ENCODE measurements around the gene NFE2. TPM values are rescaled to one million over a fixed set of nuclear protein-coding genes. Genes with fewer than 3 reads are reported as not detected.
"Not testable (repeated sequence)": the region's sequence is repeated elsewhere in the genome, so short reads cannot be mapped to it uniquely, and the experiment has no call there.

NFE2 gene
- total and polyA plus RNA-seq, 4 donors, result 0.28 to 3.3 (median 3.2) TPM; not detected in 1

DNA sequence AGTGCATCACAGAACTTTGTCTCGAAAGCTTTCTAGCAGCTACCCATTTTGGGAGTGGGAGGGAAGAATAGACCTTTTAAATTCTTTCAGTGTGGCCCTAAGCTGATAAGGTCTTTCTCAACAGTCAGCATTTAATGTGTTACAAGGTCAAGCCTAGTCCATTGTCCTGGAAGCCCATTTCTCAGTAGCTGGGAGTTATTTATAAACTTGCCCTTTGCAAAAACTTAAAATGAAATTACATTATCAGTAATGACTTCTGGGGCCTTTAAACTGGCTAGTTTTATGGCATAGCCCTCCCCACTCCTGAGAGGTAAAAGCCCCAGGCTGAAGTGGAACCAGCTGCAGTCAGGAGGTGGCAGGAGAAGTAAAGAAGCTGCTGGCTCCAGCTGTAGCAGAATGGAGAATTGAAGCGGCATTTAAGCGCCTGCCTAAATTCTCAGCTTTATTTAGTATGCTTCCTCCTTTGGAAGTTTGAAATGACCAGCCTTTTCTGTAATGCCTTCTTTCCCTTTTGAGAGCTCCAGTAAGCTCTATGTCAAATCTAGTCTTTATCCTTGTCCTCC, 36.5 kb upstream of the NFE2 start:
- H3K27ac ChIP-seq (ENCODE audit: low read depth in 1 of 2, low read length in 2 of 2), result no peak overlapping the region
- peaks cover 2 to 4% of the 10 kb centered on the region in 2 donors for H3K36me3 ChIP-seq (ENCODE audit: control insufficient read depth in 1 of 2, insufficient read depth in 2 of 2, low read length in 1 of 2)
- WGBS, 2 donors, result 9 to 13% methylated on average over 3 of the region's 3 CpGs
- H3K4me3 ChIP-seq (ENCODE audit: low read length in 2 of 2), result no peak overlapping the region
- peaks cover 2 to 4% of the 10 kb centered on the region in 2 donors for H3K4me1 ChIP-seq (ENCODE audit: control insufficient read depth in 1 of 2, insufficient read depth in 2 of 2, low read length in 2 of 2)
- ATAC-seq (ENCODE audit: low FRiP score) (peak; percentile 62), DNase-seq (no peak)
- H3K9me3 ChIP-seq (ENCODE audit: control insufficient read depth, low read length), result no peaks in the 10 kb centered on the region
- H3K27me3 ChIP-seq (ENCODE audit: control insufficient read depth in 1 of 2, insufficient read depth in 2 of 2, low read length in 1 of 2), result no peaks in the 10 kb centered on the region
- intact Hi-C loops (cut with DNase I), result loop anchor here in 1 of 2 donors (2.0 kb wide), 1 partner anchor 21 kb away; no protein-coding TSS in a partner anchor

DNA sequence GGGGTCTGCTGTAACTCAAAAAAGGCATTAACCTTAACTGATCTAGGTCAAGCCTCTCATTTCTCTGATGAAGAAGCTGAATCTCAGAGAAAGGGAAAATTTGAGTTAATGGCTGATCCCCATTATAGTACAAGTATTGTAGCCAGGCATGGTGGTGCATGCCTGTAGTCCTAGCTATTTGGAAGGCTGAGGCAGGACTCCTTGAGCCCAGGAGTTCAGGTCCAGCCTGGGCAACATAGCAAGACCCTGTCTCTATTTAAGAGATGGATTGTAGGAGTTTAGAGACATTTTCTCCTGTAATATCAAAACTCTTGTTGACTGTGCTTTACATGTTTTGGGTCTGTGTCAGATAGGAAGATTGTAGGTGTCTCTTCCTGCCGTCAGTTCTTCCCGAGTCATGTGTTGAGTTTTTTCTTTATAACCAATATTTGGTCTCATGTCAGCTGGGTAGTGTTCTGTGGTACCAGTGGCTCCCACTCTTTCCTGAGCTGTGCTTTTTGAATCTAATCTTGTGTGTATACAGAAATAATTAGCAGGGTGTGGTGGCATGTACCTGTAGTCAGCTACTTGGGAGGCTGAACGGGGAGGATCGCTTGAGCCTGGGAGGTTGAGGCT, 32.7 kb upstream of the NFE2 start:
- H3K9me3 ChIP-seq (ENCODE audit: control insufficient read depth, low read length), result no peaks in the 10 kb centered on the region
- no peak overlapping the region for H3K27ac ChIP-seq (ENCODE audit: low read depth in 1 of 2, low read length in 2 of 2)
- ATAC-seq (ENCODE audit: low FRiP score), result no peak
- intact Hi-C loops (cut with DNase I), result no loop called here
- H3K27me3 ChIP-seq (ENCODE audit: control insufficient read depth in 1 of 2, insufficient read depth in 2 of 2, low read length in 1 of 2), result no peaks in the 10 kb centered on the region
- DNase-seq, result no peak
- H3K4me1 ChIP-seq (ENCODE audit: control insufficient read depth in 1 of 2, insufficient read depth in 2 of 2, low read length in 2 of 2), result peaks cover 0 to 2% of the 10 kb centered on the region in 2 donors
- H3K4me3 ChIP-seq (ENCODE audit: low read length in 2 of 2), result no peak overlapping the region
- H3K36me3 ChIP-seq (ENCODE audit: control insufficient read depth in 1 of 2, insufficient read depth in 2 of 2, low read length in 1 of 2), result peaks cover 0 to 1% of the 10 kb centered on the region in 2 donors
- 95 to 96% methylated on average over 4 of the region's 4 CpGs for WGBS, 2 donors

- H3K4me1 ChIP-seq (ENCODE audit: control insufficient read depth in 1 of 2, insufficient read depth in 2 of 2, low read length in 2 of 2), result no peaks in the 10 kb centered on the region
- no peaks in the 10 kb centered on the region for H3K9me3 ChIP-seq (ENCODE audit: control insufficient read depth, low read length)
- no peak overlapping the region for H3K27ac ChIP-seq (ENCODE audit: low read depth in 1 of 2, low read length in 2 of 2)
- intact Hi-C loops (cut with DNase I), result no loop called here
- H3K4me3 ChIP-seq (ENCODE audit: low read length in 2 of 2), result no peak overlapping the region
- ATAC-seq (ENCODE audit: low FRiP score) (no peak), DNase-seq (no peak)
- peaks cover 0 to 1% of the 10 kb centered on the region in 2 donors for H3K36me3 ChIP-seq (ENCODE audit: control insufficient read depth in 1 of 2, insufficient read depth in 2 of 2, low read length in 1 of 2)
- WGBS, 2 donors, result 74 to 78% methylated on average over 5 of the region's 5 CpGs
- H3K27me3 ChIP-seq (ENCODE audit: control insufficient read depth in 1 of 2, insufficient read depth in 2 of 2, low read length in 1 of 2), result no peaks in the 10 kb centered on the region
Measured at GRCh38 chr12:54331461-54331860, 30.6 kb upstream of the NFE2 start.

- Histone ChIP-seq H3K9me3 (ENCODE audit: control insufficient read depth, low read length) (no peaks in the 10 kb centered on the region), H3K4me1 (ENCODE audit: control insufficient read depth in 1 of 2, insufficient read depth in 2 of 2, low read length in 2 of 2) (no peaks in the 10 kb centered on the region), H3K27ac (ENCODE audit: low read depth in 1 of 2, low read length in 2 of 2) (no peak overlapping the region), H3K36me3 (ENCODE audit: control insufficient read depth in 1 of 2, insufficient read depth in 2 of 2, low read length in 1 of 2) (peaks cover 0 to 1% of the 10 kb centered on the region in 2 donors), H3K4me3 (ENCODE audit: low read length in 2 of 2) (no peak overlapping the region), H3K27me3 (ENCODE audit: control insufficient read depth in 1 of 2, insufficient read depth in 2 of 2, low read length in 1 of 2) (no peaks in the 10 kb centered on the region)
- intact Hi-C loops (cut with DNase I), result no loop called here
- no peak for DNase-seq
- no peak for ATAC-seq (ENCODE audit: low FRiP score)
- WGBS, 2 donors, result 59 to 61% methylated on average over 3 of the region's 3 CpGs
Measured at GRCh38 chr12:54330442-54330841, 29.6 kb upstream of the NFE2 start.

- Histone ChIP-seq H3K9me3 (ENCODE audit: control insufficient read depth, low read length) (no peaks in the 10 kb centered on the region), H3K36me3 (ENCODE audit: control insufficient read depth in 1 of 2, insufficient read depth in 2 of 2, low read length in 1 of 2) (peaks cover 0 to 1% of the 10 kb centered on the region in 2 donors), H3K27me3 (ENCODE audit: control insufficient read depth in 1 of 2, insufficient read depth in 2 of 2, low read length in 1 of 2) (no peaks in the 10 kb centered on the region), H3K4me3 (ENCODE audit: low read length in 2 of 2) (no peak overlapping the region), H3K27ac (ENCODE audit: low read depth in 1 of 2, low read length in 2 of 2) (no peak overlapping the region), H3K4me1 (ENCODE audit: control insufficient read depth in 1 of 2, insufficient read depth in 2 of 2, low read length in 2 of 2) (no peaks in the 10 kb centered on the region)
- no peak for ATAC-seq (ENCODE audit: low FRiP score)
- intact Hi-C loops (cut with DNase I), result no loop called here
- WGBS, 2 donors, result 52% methylated on average over 5 of the region's 5 CpGs
- no peak for DNase-seq
Measured at GRCh38 chr12:54329759-54330158, 28.9 kb upstream of the NFE2 start.

- Histone ChIP-seq H3K4me1 (ENCODE audit: control insufficient read depth in 1 of 2, insufficient read depth in 2 of 2, low read length in 2 of 2) (no peaks in the 10 kb centered on the region), H3K9me3 (ENCODE audit: control insufficient read depth, low read length) (no peaks in the 10 kb centered on the region), H3K36me3 (ENCODE audit: control insufficient read depth in 1 of 2, insufficient read depth in 2 of 2, low read length in 1 of 2) (peaks cover 0 to 1% of the 10 kb centered on the region in 2 donors), H3K27me3 (ENCODE audit: control insufficient read depth in 1 of 2, insufficient read depth in 2 of 2, low read length in 1 of 2) (no peaks in the 10 kb centered on the region), H3K27ac (ENCODE audit: low read depth in 1 of 2, low read length in 2 of 2) (no peak overlapping the region), H3K4me3 (ENCODE audit: low read length in 2 of 2) (no peak overlapping the region)
- intact Hi-C loops (cut with DNase I), result no loop called here
- DNase-seq (no peak), ATAC-seq (ENCODE audit: low FRiP score) (no peak)
- WGBS, 2 donors, result 66 to 75% methylated on average over 6 of the region's 6 CpGs
Measured at GRCh38 chr12:54328595-54329337, 28.0 kb upstream of the NFE2 start.

DNA sequence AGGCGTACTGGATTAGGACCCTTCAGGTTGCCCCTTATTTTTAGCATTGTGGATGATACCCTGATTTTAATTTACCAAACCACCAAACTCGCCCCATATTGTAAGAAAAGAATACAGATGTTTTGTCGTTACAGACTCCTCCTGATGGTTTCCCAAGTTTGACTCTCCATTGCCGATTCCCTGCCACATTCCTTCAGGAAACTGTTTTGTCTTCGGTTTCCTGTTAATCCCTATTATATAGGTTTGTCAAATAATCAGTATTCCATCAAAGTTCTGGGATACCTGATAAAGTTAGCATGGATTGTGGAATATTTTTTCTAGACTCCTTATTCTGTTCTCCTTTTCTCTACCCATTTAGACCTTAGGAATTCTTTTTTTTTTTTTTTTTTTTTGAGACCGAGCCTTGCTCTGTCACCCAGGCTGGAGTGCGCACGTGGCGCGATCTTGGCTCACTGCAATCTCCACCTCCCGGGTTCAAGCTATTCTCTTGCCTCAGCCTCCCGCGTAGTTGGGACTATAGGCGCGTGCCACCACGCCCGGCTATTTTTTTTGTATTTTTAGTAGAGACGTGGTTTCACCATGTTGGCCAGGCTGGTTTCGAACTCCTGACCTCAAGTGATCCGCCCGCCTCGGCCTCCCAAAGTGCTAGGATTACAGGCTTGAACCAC, 24.8 kb upstream of the NFE2 start:
- DNase-seq; intact Hi-C loops (cut with DNase I); H3K27me3 ChIP-seq (ENCODE audit: control insufficient read depth in 1 of 2, insufficient read depth in 2 of 2, low read length in 1 of 2); H3K9me3 ChIP-seq (ENCODE audit: control insufficient read depth, low read length); ATAC-seq (ENCODE audit: low FRiP score); H3K36me3 ChIP-seq (ENCODE audit: control insufficient read depth in 1 of 2, insufficient read depth in 2 of 2, low read length in 1 of 2); H3K4me1 ChIP-seq (ENCODE audit: control insufficient read depth in 1 of 2, insufficient read depth in 2 of 2, low read length in 2 of 2): not testable (repeated sequence)
- Histone ChIP-seq H3K27ac (ENCODE audit: low read depth in 1 of 2, low read length in 2 of 2) (peak overlapping the region in 1 of 2 donors; percentile 85), H3K4me3 (ENCODE audit: low read length in 2 of 2) (peak overlapping the region; percentile 88 to 96)
- 43 to 45% methylated on average over 22 of the region's 22 CpGs for WGBS, 2 donors

DNA sequence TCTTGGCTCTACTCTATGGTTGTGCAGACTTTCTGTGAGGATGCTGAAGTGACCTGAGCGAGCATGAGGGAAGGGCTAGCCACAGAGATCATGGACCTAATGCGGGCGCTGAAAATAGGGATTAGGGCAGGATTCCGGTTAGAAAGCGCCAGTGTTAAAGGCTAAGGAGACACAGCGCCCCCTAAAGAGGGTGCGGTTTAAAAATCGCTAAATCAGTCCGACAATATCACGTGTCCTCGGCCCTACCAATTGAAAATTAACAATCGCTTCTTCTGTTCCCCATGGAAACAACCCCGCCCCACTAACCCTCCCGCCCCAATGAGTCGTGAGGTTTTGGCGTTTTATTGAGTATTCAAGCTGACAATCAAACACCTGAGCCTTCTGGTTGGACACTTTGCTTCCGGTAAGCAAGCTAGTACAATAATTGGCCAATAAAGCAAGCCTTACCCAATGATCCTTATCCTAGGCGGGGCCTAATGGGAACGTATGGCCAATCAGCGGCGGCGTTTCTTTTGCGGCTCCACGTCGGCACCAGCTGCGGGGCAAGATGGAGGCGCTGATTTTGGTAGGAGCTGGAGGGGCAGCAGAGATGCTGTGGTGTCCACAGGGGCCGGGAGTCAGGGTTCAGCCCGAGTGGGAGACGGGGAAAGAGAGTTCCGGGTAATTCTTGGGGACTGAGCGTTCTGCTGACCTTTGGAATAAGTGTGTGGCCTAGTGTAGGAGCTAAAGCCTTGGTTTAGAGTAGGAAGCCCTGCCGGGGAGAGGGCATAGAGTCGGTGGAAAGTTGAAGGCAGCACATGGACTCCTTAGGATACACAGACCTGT, 24.0 kb upstream of the NFE2 start, which contains the start of gene COPZ1:
Gene COPZ1, plus strand, starts transcription at position 515 of the 825 bp plus-strand sequence. Its CDS starts 33 bp downstream, at position 548.
- Histone ChIP-seq H3K36me3 (ENCODE audit: control insufficient read depth in 1 of 2, insufficient read depth in 2 of 2, low read length in 1 of 2) (no peaks in the 10 kb centered on the region), H3K27ac (ENCODE audit: low read depth in 1 of 2, low read length in 2 of 2) (peak within 1 kb of the TSS in 1 of 2 donors; percentile 85), H3K9me3 (ENCODE audit: control insufficient read depth, low read length) (no peaks in the 10 kb centered on the region), H3K4me1 (ENCODE audit: control insufficient read depth in 1 of 2, insufficient read depth in 2 of 2, low read length in 2 of 2) (no peaks in the 10 kb centered on the region), H3K27me3 (ENCODE audit: control insufficient read depth in 1 of 2, insufficient read depth in 2 of 2, low read length in 1 of 2) (no peaks in the 10 kb centered on the region), H3K4me3 (ENCODE audit: low read length in 2 of 2) (peak within 1 kb of the TSS; percentile 88 to 96)
- peak; percentile 98 for ATAC-seq (ENCODE audit: low FRiP score)
- intact Hi-C loops (cut with DNase I), result loop anchor here in 1 of 2 donors (1.0 kb wide), 1 partner anchor 46 kb away; no protein-coding TSS in a partner anchor
- peak; percentile 96 to 97 for DNase-seq
- WGBS, 2 donors, result 1 to 2% methylated on average over 34 of the region's 34 CpGs

All from aorta (tissue), 5 donors.